ENCODE measurements around the gene POLN. TPM values are rescaled to one million over a fixed set of nuclear protein-coding genes. Genes with fewer than 3 reads are reported as not detected.

The POLN gene
- total and polyA plus RNA-seq, 12 donors = 0.69 to 10.6 (median 3.0) TPM

GRCh38 chr4:2249526-2250356 is 7.8 kb upstream of the POLN start:
- no peak overlapping the region for H3K27ac ChIP-seq
- TF ChIP-seq, protein P1, sequence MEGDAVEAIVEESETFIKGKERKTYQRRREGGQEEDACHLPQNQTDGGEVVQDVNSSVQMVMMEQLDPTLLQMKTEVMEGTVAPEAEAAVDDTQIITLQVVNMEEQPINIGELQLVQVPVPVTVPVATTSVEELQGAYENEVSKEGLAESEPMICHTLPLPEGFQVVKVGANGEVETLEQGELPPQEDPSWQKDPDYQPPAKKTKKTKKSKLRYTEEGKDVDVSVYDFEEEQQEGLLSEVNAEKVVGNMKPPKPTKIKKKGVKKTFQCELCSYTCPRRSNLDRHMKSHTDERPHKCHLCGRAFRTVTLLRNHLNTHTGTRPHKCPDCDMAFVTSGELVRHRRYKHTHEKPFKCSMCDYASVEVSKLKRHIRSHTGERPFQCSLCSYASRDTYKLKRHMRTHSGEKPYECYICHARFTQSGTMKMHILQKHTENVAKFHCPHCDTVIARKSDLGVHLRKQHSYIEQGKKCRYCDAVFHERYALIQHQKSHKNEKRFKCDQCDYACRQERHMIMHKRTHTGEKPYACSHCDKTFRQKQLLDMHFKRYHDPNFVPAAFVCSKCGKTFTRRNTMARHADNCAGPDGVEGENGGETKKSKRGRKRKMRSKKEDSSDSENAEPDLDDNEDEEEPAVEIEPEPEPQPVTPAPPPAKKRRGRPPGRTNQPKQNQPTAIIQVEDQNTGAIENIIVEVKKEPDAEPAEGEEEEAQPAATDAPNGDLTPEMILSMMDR (IDR thresholded peaks at IDR 0.05) = no peak
- TF ChIP-seq POLR2A (IDR thresholded peaks at IDR 0.05) = no peak
- no peaks in the 10 kb centered on the region for H3K27me3 ChIP-seq
- peaks cover 0 to 72% of the 10 kb centered on the region in 2 donors for H3K36me3 ChIP-seq (replicated peaks in 1 of 2)
- intact Hi-C loops (cut with DNase I) = no loop called here
- peak in 6 of 7 donors; percentile 1 to 46 (median 17) for DNase-seq
- H3K4me1 ChIP-seq (replicated peaks in 1 of 2) = peaks cover 0 to 22% of the 10 kb centered on the region in 2 donors
- no peaks in the 10 kb centered on the region for H3K9me3 ChIP-seq (replicated peaks in 1 of 3)
- no peak overlapping the region for H3K4me3 ChIP-seq
- 85 to 87% (median 86%) methylated on average over 10 to 26 of the region's 26 CpGs for WGBS, 4 donors

DNA sequence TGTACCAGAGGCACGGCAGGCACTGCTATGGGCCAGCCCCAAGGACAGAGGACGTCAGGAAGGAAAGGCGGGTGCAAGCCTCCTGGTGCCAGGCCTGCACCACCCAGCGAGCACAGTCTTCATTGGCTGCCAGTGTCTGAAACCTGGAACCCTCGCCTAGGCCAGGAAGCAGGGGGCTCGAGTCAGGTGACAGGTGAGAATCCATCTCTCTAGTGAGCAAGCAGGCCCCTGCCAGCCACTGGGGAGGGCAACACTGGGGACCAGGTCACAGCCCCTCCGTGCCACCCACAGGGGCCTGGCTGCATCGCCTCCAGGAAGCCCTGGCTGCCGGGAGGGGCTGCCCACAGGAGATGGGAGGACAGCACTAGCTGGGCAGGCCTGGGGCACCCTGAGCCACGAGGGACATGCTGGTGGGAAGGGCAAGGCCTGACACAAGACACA is 6.9 kb upstream of the POLN start:
- H3K27ac ChIP-seq = peak overlapping the region in 2 of 5 donors; percentile 50 to 52
- peaks cover 0 to 30% of the 10 kb centered on the region in 2 donors for H3K4me1 ChIP-seq (replicated peaks in 1 of 2)
- no peaks in the 10 kb centered on the region for H3K27me3 ChIP-seq
- H3K4me3 ChIP-seq = no peak overlapping the region
- no peak for TF ChIP-seq POLR2A (IDR thresholded peaks at IDR 0.05)
- TF ChIP-seq, protein P1 (IDR thresholded peaks at IDR 0.05) = no peak
- 38 to 54% (median 45%) methylated on average over 1 to 10 of the region's 10 CpGs for WGBS, 4 donors
- H3K36me3 ChIP-seq (replicated peaks in 1 of 2) = peaks cover 0 to 65% of the 10 kb centered on the region in 2 donors
- H3K9me3 ChIP-seq (replicated peaks in 1 of 3) = no peaks in the 10 kb centered on the region
- peak; percentile 46 to 78 (median 69) for DNase-seq
- intact Hi-C loops (cut with DNase I) = no loop called here

DNA sequence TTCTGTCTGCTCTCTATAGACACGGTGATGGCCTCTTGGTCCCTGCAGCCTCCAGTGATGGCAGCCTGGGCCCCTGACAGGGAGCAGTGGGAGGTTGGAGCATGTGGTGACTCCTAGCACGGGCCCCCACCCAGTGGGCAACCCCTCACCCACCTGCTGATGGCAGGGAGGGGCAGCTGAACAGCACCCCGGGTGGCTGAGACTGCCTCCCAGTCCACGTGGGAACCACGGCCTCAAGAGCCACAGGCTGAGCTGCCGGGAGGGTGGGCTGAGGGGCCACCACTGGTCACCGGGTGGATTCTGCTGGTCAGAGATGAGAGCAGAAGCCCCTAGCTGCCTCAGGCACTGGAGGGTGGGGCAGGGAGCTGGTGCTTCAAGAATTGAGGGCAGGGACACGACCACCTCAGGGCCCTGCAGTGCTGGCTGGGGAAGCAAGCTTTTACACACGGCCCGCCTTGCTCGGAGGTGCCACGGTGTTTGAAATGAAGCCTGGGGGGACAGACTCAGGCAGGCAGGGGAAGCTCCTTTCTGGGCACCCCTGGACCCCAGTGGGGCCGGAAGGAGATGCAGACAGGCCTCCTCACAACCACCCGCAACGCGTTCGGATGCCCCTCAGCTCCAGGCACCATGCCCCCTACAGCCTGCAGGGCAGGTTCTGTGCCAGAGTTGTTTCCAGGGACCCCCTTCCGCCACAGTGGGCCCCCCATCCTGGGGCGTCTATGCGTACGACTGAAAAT is 6.3 kb upstream of the POLN start:
- Histone ChIP-seq H3K27ac (peak overlapping the region in 2 of 5 donors; percentile 32 to 52), H3K4me3 (no peak overlapping the region), H3K4me1 (replicated peaks in 1 of 2) (peaks cover 0 to 30% of the 10 kb centered on the region in 2 donors), H3K9me3 (replicated peaks in 1 of 3) (no peaks in the 10 kb centered on the region), H3K27me3 (no peaks in the 10 kb centered on the region), H3K36me3 (replicated peaks in 1 of 2) (peaks cover 0 to 59% of the 10 kb centered on the region in 2 donors)
- 68 to 83% (median 78%) methylated on average over 4 to 21 of the region's 21 CpGs for WGBS, 4 donors
- TF ChIP-seq, protein P1 (IDR thresholded peaks at IDR 0.05) = no peak
- no peak for TF ChIP-seq POLR2A (IDR thresholded peaks at IDR 0.05)
- intact Hi-C loops (cut with DNase I) = no loop called here
- DNase-seq = peak in 3 of 7 donors; percentile 9 to 20 (median 12)
